GM23338 (cell line): Measurements from ENCODE around the gene PPP1R10. TPM values are rescaled to one million over a fixed set of nuclear protein-coding genes. Genes with fewer than 3 reads are reported as not detected.

Source experiments
- ATAC-seq: fragments of 200-7000 bp; cut with Tn5 transposase; 3 replicates; pipeline ENCODE4 v1.9.1; 2020
- DNase-seq: peaks from one replicate; pipeline ENCODE4 v3.0.0-alpha.2; 2015; ENCODE audit warnings: low spot score
- H2AFZ ChIP-seq: fragments of 200-600 bp; sonication (generic); 2 replicates; pipeline ENCODE4 v1.8.0; 2016; ENCODE audit warnings: antibody characterized with exemption, mild to moderate bottlenecking, moderate library complexity
- H3F3A ChIP-seq: fragments of 200-600 bp; sonication (generic); replicated peaks from 2 replicates; pipeline ENCODE4 v1.8.0; 2017; ENCODE audit warnings: antibody characterized with exemption, mixed run types, low read depth
- H3K27ac ChIP-seq: fragments of 200-600 bp; sonication (generic); 2 replicates; pipeline ENCODE4 v1.6.1; 2016; ENCODE audit warnings: low read depth
- H3K27me3 ChIP-seq: fragments of 200-600 bp; sonication (generic); 2 replicates; pipeline ENCODE4 v1.8.0; 2016; ENCODE audit warnings: mild to moderate bottlenecking, mixed run types, moderate library complexity; ENCODE audit not compliant: insufficient read depth
- H3K36me3 ChIP-seq: fragments of 200-600 bp; sonication (generic); 2 replicates; pipeline ENCODE4 v1.8.0; 2016; ENCODE audit warnings: mild to moderate bottlenecking; ENCODE audit not compliant: insufficient read depth
- H3K4me1 ChIP-seq: fragments of 200-600 bp; sonication (generic); 2 replicates; pipeline ENCODE4 v1.8.0; 2016; ENCODE audit warnings: mild to moderate bottlenecking, moderate library complexity; ENCODE audit not compliant: insufficient read depth
- H3K4me2 ChIP-seq: fragments of 200-600 bp; sonication (generic); 2 replicates; pipeline ENCODE4 v1.7.1; 2017; ENCODE audit warnings: mixed run types
- H3K4me3 ChIP-seq: fragments of 200-600 bp; sonication (generic); 2 replicates; pipeline ENCODE4 v1.6.1; 2016; ENCODE audit warnings: mixed run types
- H3K79me2 ChIP-seq: fragments of 200-600 bp; sonication (generic); replicated peaks from 2 replicates; pipeline ENCODE4 v1.8.0; 2017; ENCODE audit warnings: mild to moderate bottlenecking; ENCODE audit not compliant: insufficient read depth
- H3K9me2 ChIP-seq: fragments of 200-600 bp; sonication (generic); 2 replicates; pipeline ENCODE4 v1.8.0; 2017; ENCODE audit not compliant: insufficient read depth
- H4K20me1 ChIP-seq: fragments of 200-600 bp; sonication (generic); replicated peaks from 2 replicates; pipeline ENCODE4 v1.8.0; 2017; ENCODE audit warnings: mild to moderate bottlenecking; ENCODE audit not compliant: insufficient read depth
- H3K27ac Mint-ChIP-seq: 2 replicates; pipeline ENCODE4 v1.8.0; 2020; ENCODE audit warnings: inconsistent platforms, mild to moderate bottlenecking, moderate library complexity, mixed read lengths
- H3K27me3 Mint-ChIP-seq: 3 replicates; pipeline ENCODE4 v1.8.0; 2022; ENCODE audit warnings: low read depth, mild to moderate bottlenecking, moderate library complexity, mixed read lengths, inconsistent platforms; ENCODE audit not compliant: insufficient read depth, poor library complexity
- H3K36me3 Mint-ChIP-seq: 3 replicates; pipeline ENCODE4 v1.8.0; 2021; ENCODE audit warnings: low read depth, mild to moderate bottlenecking, inconsistent platforms, moderate library complexity, mixed read lengths
- H3K4me1 Mint-ChIP-seq: 3 replicates; pipeline ENCODE4 v1.8.0; 2020; ENCODE audit warnings: mild to moderate bottlenecking, inconsistent platforms, mixed read lengths
- H3K4me3 Mint-ChIP-seq: 3 replicates; pipeline ENCODE4 v1.8.0; 2021; ENCODE audit warnings: moderate library complexity, mild to moderate bottlenecking, inconsistent platforms, mixed read lengths
- H3K9me3 Mint-ChIP-seq: 3 replicates; pipeline ENCODE4 v1.8.0; 2020; ENCODE audit warnings: moderate library complexity, mild to moderate bottlenecking, inconsistent platforms, mixed read lengths
- CREB1 ChIP-seq: fragments of 250-450 bp; sonication (Bioruptor Pico); IDR thresholded peaks from 2 replicates; pipeline ENCODE4 v1.5.0; 2020; ENCODE audit warnings: low read depth, mild to moderate bottlenecking, moderate library complexity
- EZH2 ChIP-seq: fragments of 200-600 bp; sonication (generic); IDR thresholded peaks from one replicate; pipeline ENCODE4 v1.8.0; 2017; ENCODE audit warnings: antibody characterized with exemption, mild to moderate bottlenecking, low read depth; ENCODE audit not compliant: unreplicated experiment
- EZH2phosphoT487 ChIP-seq: fragments of 200-600 bp; sonication (generic); IDR thresholded peaks from one replicate; pipeline ENCODE4 v1.8.1; 2018; ENCODE audit warnings: antibody characterized with exemption; ENCODE audit not compliant: unreplicated experiment
- JUNB ChIP-seq: IDR thresholded peaks from one replicate; pipeline ENCODE4 v1.6.1; 2016; ENCODE audit warnings: antibody characterized with exemption; ENCODE audit not compliant: unreplicated experiment
- NANOG ChIP-seq: IDR thresholded peaks from 2 replicates; pipeline ENCODE4 v1.6.1; 2016; ENCODE audit warnings: antibody characterized with exemption, borderline replicate concordance
- STAT1 ChIP-seq: IDR thresholded peaks from one replicate; pipeline ENCODE4 v1.6.1; 2016; ENCODE audit warnings: antibody characterized with exemption; ENCODE audit not compliant: unreplicated experiment
- ZNF331 ChIP-seq: fragments of 250-450 bp; sonication (Bioruptor Pico); IDR thresholded peaks from 2 replicates; pipeline ENCODE4 v1.5.0; 2020; ENCODE audit warnings: low read depth, mild to moderate bottlenecking, moderate library complexity
- ZNF462 ChIP-seq: fragments of 250-450 bp; sonication (Bioruptor Pico); IDR thresholded peaks from 2 replicates; pipeline ENCODE4 v1.5.0; 2020; ENCODE audit warnings: mild to moderate bottlenecking, moderate library complexity
- polyA plus RNA-seq: library from polyadenylated mRNA; unstranded; fragments of >200 nt; fragmentation: Nextera tagmentation; extraction: Ambion mirVana; gene quantifications from 2 replicates; pipeline ENCODE4 v1.2.1, GENCODE V29; 2016
- total RNA-seq: library from RNA; depleted of rRNA; stranded (reverse); fragments of >200 nt; shearing (Covaris generic); gene quantifications from 2 replicates; pipeline ENCODE4 v1.2.3, GENCODE V29; 2014

The PPP1R10 gene
- total and polyA plus RNA-seq, 2 experiments from 2014 or later = 41.3 to 42.9 TPM

GRCh38 chr6:30583921-30584320 is 33.1 kb downstream of the PPP1R10 start:
- ATAC-seq = no peak

GRCh38 chr6:30578051-30578450 is 39.0 kb downstream of the PPP1R10 start:
- Histone ChIP-seq H3K9me2 (no peaks in the 10 kb centered on the region), H3K36me3 (peaks cover 69% of the 10 kb centered on the region), H3K4me3 (no peak overlapping the region), H3F3A (peaks cover 2% of the 10 kb centered on the region; the same call in 1 of the 2 replicates), H3K27me3 (no peaks in the 10 kb centered on the region), H4K20me1 (peaks cover 37% of the 10 kb centered on the region), H3K4me2 (no peak overlapping the region), H3K79me2 (peaks cover 42% of the 10 kb centered on the region), H3K27ac (no peak overlapping the region), H2AFZ (no peak overlapping the region), H3K4me1 (peaks cover 5% of the 10 kb centered on the region; the same call in 1 of the 2 replicates)
- DNase-seq (no peak), ATAC-seq (no peak)
- TF ChIP-seq EZH2phosphoT487 (no peak), EZH2 (no peak), JUNB (no peak), ZNF462 (no peak)
- no peaks in the 10 kb centered on the region for H3K27me3 Mint-ChIP-seq
- H3K4me3 Mint-ChIP-seq = no peak overlapping the region
- H3K27ac Mint-ChIP-seq = no peak overlapping the region
- H3K9me3 Mint-ChIP-seq = no peaks in the 10 kb centered on the region
- peaks cover 72% of the 10 kb centered on the region for H3K36me3 Mint-ChIP-seq
- peaks cover 7% of the 10 kb centered on the region for H3K4me1 Mint-ChIP-seq

More at GRCh38 chr6:30583921-30584320, 33.1 kb downstream of the PPP1R10 start:
- H3K36me3 ChIP-seq = peaks cover 87% of the 10 kb centered on the region
- no peak overlapping the region for H3K4me2 ChIP-seq
- Mint-ChIP-seq H3K27me3 (peaks cover 3% of the 10 kb centered on the region), H3K4me3 (no peak overlapping the region), H3K9me3 (no peaks in the 10 kb centered on the region), H3K4me1 (no peaks in the 10 kb centered on the region), H3K36me3 (peaks cover 97% of the 10 kb centered on the region), H3K27ac (no peak overlapping the region)
- TF ChIP-seq CREB1 (CRISPR knock-in tag) (no peak), NANOG (no peak), EZH2phosphoT487 (no peak), JUNB (no peak), ZNF331 (CRISPR knock-in tag) (no peak), STAT1 (no peak)
- H4K20me1 ChIP-seq = peaks cover 20% of the 10 kb centered on the region
- no peaks in the 10 kb centered on the region for H3K4me1 ChIP-seq
- H3K4me3 ChIP-seq = no peak overlapping the region
- H3F3A ChIP-seq = peaks cover 6% of the 10 kb centered on the region; the same call in 1 of the 2 replicates
- no peak overlapping the region for H2AFZ ChIP-seq
- H3K9me2 ChIP-seq = no peaks in the 10 kb centered on the region
- H3K27ac ChIP-seq = no peak overlapping the region
- no peaks in the 10 kb centered on the region for H3K27me3 ChIP-seq
- DNase-seq = no peak
- peaks cover 6% of the 10 kb centered on the region; the same call in 1 of the 2 replicates for H3K79me2 ChIP-seq
